Memory B cell (primary cell): Measurements from ENCODE around the gene VTA1.

Source experiments
- ATAC-seq: fragments of 150-1000 bp; cut with Tn5 transposase; 2 replicates; pipeline ENCODE4 v1.10.0; 2021; ENCODE audit warnings: low read depth, mild to moderate bottlenecking, moderate library complexity
- DNase-seq, 2 donors: peaks; one replicate each; pipeline ENCODE4 v3.0.0; 2022; ENCODE audit warnings: low spot score in 2 of 2
- H3K27ac Mint-ChIP-seq: one replicate; pipeline ENCODE4 v1.8.0; 2022; ENCODE audit warnings: mild to moderate bottlenecking, moderate library complexity, mixed read lengths
- H3K27me3 Mint-ChIP-seq: one replicate; pipeline ENCODE4 v1.8.0; 2022; ENCODE audit warnings: mixed read lengths
- H3K36me3 Mint-ChIP-seq: one replicate; pipeline ENCODE4 v1.8.0; 2022; ENCODE audit warnings: mild to moderate bottlenecking, mixed read lengths
- H3K4me1 Mint-ChIP-seq: one replicate; pipeline ENCODE4 v1.8.0; 2022; ENCODE audit warnings: mixed read lengths
- H3K4me3 Mint-ChIP-seq: one replicate; pipeline ENCODE4 v1.8.0; 2022; ENCODE audit warnings: mild to moderate bottlenecking, moderate library complexity, mixed read lengths
- H3K9me3 Mint-ChIP-seq: one replicate; pipeline ENCODE4 v1.8.0; 2022; ENCODE audit warnings: mixed read lengths

The VTA1 gene

DNA sequence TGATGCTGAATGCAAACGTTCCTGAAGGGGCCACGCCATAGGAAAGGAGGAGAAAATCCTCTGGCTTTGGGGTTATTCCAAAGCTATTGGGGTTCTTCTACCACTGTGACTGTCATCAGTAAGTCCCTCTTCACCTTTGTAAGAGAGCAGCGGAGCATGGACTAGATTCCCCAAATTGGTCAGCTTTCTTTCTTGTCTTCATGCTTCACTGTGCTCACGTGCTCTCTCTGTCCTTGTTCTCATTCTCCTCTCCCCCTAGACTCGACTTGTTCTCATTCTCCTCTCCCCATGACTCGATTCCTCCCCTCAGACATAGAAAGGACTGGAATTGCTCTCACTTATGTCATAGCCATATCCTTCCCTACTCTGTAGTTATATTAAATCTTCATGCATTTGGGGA, 99.9 kb downstream of the VTA1 start:
- Mint-ChIP-seq H3K9me3 (no peaks in the 10 kb centered on the region), H3K4me1 (peaks cover 2% of the 10 kb centered on the region), H3K27ac (no peak overlapping the region), H3K27me3 (peaks cover 5% of the 10 kb centered on the region), H3K4me3 (no peak overlapping the region), H3K36me3 (no peaks in the 10 kb centered on the region)
- DNase-seq (no peak), ATAC-seq (no peak)

- ATAC-seq, result no peak
- no peak for DNase-seq
These were observed 102.2 kb downstream of the VTA1 start for GRCh38 chr6:142249266-142249665.

DNA sequence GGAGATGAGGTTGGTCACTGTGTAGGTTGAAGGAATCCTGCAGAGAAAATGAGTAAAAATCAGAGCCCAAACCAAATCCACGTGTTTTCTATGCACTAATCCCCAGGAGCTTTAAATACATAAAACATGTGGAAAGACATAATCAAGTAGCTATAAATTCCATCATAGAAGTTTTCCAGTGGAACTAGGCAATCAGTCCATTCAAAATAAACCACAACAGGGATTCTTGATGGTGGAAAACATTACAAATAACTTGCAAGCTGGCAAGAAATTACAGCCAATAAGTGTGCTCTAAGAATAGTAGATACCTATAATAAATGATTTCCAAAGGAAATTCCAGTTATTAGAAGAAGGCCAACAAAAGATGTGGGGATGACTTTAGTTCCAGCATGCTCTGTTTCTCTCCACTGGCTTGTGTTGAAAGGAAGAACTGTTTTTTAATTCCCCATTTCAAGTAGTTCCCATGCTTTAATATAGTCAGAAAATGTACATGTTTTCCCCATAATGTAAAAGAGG, 104.9 kb downstream of the VTA1 start:
- DNase-seq, result no peak
- peaks cover 7% of the 10 kb centered on the region for H3K27me3 Mint-ChIP-seq
- no peak for ATAC-seq
- H3K36me3 Mint-ChIP-seq, result no peaks in the 10 kb centered on the region
- no peak overlapping the region for H3K4me3 Mint-ChIP-seq
- no peak overlapping the region for H3K27ac Mint-ChIP-seq
- H3K4me1 Mint-ChIP-seq, result peaks cover 2% of the 10 kb centered on the region
- no peaks in the 10 kb centered on the region for H3K9me3 Mint-ChIP-seq

More at GRCh38 chr6:142249266-142249665, 102.2 kb downstream of the VTA1 start:
- H3K27me3 Mint-ChIP-seq, result peaks cover 8% of the 10 kb centered on the region
- no peaks in the 10 kb centered on the region for H3K36me3 Mint-ChIP-seq
- peaks cover 2% of the 10 kb centered on the region for H3K4me1 Mint-ChIP-seq
- no peak overlapping the region for H3K27ac Mint-ChIP-seq
- H3K4me3 Mint-ChIP-seq, result no peak overlapping the region
- no peaks in the 10 kb centered on the region for H3K9me3 Mint-ChIP-seq

- ATAC-seq (no peak), DNase-seq (no peak)
- no peaks in the 10 kb centered on the region for H3K36me3 Mint-ChIP-seq
- no peaks in the 10 kb centered on the region for H3K9me3 Mint-ChIP-seq
- H3K4me3 Mint-ChIP-seq, result no peak overlapping the region
- no peak overlapping the region for H3K27ac Mint-ChIP-seq
- peaks cover 5% of the 10 kb centered on the region for H3K27me3 Mint-ChIP-seq
- no peaks in the 10 kb centered on the region for H3K4me1 Mint-ChIP-seq
These were observed 107.5 kb downstream of the VTA1 start for GRCh38 chr6:142254513-142254912.

DNA sequence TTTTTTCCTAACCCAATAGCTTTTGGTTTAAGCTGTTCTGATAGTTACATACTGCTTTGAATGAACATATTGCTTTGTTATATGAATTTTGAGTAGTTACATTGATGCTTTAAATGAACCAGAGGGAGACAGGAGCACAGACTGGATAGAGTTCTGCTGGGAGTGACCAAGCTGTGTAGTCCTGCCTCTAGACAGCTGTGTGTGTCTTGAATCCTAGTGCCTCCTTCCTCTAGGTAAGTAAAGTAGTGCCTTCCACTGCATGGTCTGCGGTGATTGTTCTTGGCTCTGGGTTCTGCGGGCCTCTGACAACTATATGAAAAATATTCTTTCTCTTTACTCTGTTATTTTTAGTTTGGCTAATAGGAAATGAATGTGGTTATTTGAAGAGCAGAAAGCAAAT, 108.7 kb downstream of the VTA1 start:
- DNase-seq, result no peak
- H3K27me3 Mint-ChIP-seq, result peaks cover 5% of the 10 kb centered on the region

DNA sequence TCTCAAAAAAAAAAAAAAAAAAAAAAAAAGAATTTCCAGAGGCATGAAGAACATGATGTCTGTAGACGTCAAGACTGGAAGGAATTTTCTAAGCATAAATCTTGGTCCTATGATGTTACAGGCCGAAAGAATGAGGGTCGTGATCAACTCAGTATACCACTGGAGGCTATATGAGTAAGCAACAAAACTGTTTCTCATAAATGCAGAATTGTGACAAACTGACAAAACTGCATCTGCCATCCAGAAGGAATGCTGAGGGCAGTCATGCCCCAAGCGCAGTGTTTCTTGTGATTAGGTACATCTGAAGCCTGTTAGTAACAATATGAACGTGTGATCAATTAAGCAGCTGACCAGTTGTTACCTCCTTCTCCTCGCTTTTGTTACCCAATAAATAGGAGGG, 111.2 kb downstream of the VTA1 start:
- no peak for DNase-seq
- Mint-ChIP-seq H3K36me3 (no peaks in the 10 kb centered on the region), H3K9me3 (peaks cover 2% of the 10 kb centered on the region), H3K27ac (no peak overlapping the region), H3K4me1 (no peaks in the 10 kb centered on the region), H3K4me3 (no peak overlapping the region), H3K27me3 (peaks cover 1% of the 10 kb centered on the region)
- ATAC-seq, result no peak

More for the DNA sequence above, 108.7 kb downstream of the VTA1 start:
- Mint-ChIP-seq H3K4me1 (no peaks in the 10 kb centered on the region), H3K36me3 (no peaks in the 10 kb centered on the region), H3K27ac (no peak overlapping the region), H3K4me3 (no peak overlapping the region), H3K9me3 (no peaks in the 10 kb centered on the region)
- no peak for ATAC-seq

DNA sequence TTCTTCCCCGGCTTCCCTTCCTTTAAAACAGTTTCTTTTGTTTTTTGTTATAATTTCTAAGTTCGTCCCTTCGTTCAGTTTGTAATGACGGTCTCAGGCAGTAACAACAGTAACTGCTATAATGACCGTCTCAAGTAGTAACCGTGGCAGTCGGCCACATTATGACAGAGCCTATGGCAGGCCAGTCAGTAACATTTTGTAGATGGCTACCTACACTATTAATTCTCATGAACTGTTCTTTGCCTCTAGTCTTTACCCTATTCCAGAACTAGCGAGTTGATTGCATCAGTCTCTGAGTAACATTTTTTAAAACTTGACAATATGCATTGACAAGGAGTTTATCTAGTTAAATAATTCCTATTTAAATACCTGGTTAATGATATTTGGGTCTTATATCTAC, 111.7 kb downstream of the VTA1 start:
- Mint-ChIP-seq H3K4me3 (no peak overlapping the region), H3K27me3 (peaks cover 1% of the 10 kb centered on the region), H3K4me1 (no peaks in the 10 kb centered on the region), H3K9me3 (peaks cover 2% of the 10 kb centered on the region), H3K27ac (no peak overlapping the region), H3K36me3 (no peaks in the 10 kb centered on the region)
- DNase-seq, result no peak
- no peak for ATAC-seq

DNA sequence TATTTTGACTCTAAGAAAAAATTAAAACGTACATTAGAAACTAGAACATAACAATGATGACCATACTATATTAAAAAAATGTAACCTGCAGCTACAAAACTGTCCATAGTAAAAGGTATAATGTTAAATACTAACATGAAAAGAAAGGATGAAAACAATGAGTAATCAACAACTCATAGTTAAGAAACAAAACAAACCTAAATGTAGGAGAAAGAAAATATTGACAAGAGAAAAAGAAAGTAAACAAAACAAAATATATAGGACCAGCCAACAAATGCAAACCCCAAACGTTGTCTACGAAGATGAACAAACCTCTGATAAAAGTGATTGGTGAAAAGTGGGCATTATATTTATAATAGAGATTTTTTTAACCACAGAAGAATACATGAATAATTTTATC, 113.7 kb downstream of the VTA1 start:
- H3K36me3 Mint-ChIP-seq, result no peaks in the 10 kb centered on the region
- peaks cover 1% of the 10 kb centered on the region for H3K27me3 Mint-ChIP-seq
- ATAC-seq (no peak), DNase-seq (no peak)
- H3K4me1 Mint-ChIP-seq, result no peaks in the 10 kb centered on the region
- no peak overlapping the region for H3K4me3 Mint-ChIP-seq
- H3K27ac Mint-ChIP-seq, result no peak overlapping the region
- peaks cover 2% of the 10 kb centered on the region for H3K9me3 Mint-ChIP-seq

GRCh38 chr6:142262231-142262630, 115.2 kb downstream of the VTA1 start:
- Mint-ChIP-seq H3K9me3 (peaks cover 2% of the 10 kb centered on the region), H3K27me3 (no peaks in the 10 kb centered on the region), H3K4me3 (no peak overlapping the region), H3K27ac (no peak overlapping the region), H3K36me3 (no peaks in the 10 kb centered on the region), H3K4me1 (no peaks in the 10 kb centered on the region)
- DNase-seq (no peak), ATAC-seq (no peak)

DNA sequence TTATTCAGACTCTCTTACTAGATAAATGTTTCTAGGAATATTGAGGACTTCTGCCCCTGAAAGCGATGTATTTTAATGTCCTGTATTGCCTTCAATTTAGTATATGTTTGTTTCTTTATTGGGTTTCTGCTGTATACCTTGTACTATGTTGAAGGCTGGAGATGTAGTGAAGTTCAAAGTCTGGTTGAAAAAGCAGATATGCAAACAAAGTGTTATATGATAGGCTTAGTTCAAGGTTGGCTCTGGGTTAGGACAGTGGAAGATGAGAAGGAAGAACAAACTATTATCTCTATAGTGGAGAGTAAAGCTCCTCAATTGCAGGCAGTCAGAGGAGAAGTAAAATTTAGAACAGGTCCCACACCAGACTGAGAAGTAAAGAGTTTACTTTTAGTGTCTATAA, 118.4 kb downstream of the VTA1 start:
- no peak for ATAC-seq
- no peak for DNase-seq
- no peaks in the 10 kb centered on the region for H3K36me3 Mint-ChIP-seq
- no peak overlapping the region for H3K4me3 Mint-ChIP-seq
- H3K9me3 Mint-ChIP-seq, result peaks cover 2% of the 10 kb centered on the region
- H3K27me3 Mint-ChIP-seq, result no peaks in the 10 kb centered on the region
- no peak overlapping the region for H3K27ac Mint-ChIP-seq
- no peaks in the 10 kb centered on the region for H3K4me1 Mint-ChIP-seq

GRCh38 chr6:142266060-142266459, 119.0 kb downstream of the VTA1 start:
- Mint-ChIP-seq H3K36me3 (no peaks in the 10 kb centered on the region), H3K27ac (no peak overlapping the region), H3K4me3 (no peak overlapping the region), H3K4me1 (no peaks in the 10 kb centered on the region), H3K27me3 (no peaks in the 10 kb centered on the region), H3K9me3 (peaks cover 2% of the 10 kb centered on the region)
- no peak for DNase-seq
- no peak for ATAC-seq

- Mint-ChIP-seq H3K4me3 (no peak overlapping the region), H3K9me3 (no peaks in the 10 kb centered on the region), H3K4me1 (no peaks in the 10 kb centered on the region), H3K36me3 (no peaks in the 10 kb centered on the region), H3K27ac (no peak overlapping the region), H3K27me3 (peaks cover 4% of the 10 kb centered on the region)
- no peak for DNase-seq
- ATAC-seq, result no peak
These were observed 124.4 kb downstream of the VTA1 start for GRCh38 chr6:142271476-142271875.
